Measurements from ENCODE around the gene CLCA2. TPM values are rescaled to one million over a fixed set of nuclear protein-coding genes. Genes with fewer than 3 reads are reported as not detected.

CLCA2 gene
- polyA plus RNA-seq, 1 donor (not counting 4 experiments of a cell fraction or from before 2014, with no cell fraction given), result 407 TPM

DNA sequence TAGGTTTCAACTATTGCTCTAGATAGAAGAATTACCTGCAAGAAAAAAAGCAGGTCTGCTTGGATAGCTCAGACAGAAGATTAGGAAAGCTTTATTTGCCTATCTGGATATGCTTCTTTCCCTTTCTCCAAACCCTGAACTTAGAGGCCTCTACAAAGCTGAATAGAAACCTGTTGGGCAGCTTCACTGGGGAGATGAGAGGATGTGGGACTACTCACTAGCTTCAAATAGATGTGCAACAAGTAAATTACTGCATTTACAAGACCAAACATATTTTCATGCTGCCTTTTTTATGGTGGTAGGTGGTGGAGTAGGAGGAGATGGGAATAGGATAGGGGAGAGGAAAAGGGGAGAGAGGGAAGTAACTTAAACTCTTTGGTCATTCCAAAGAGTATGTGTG, 6.4 kb downstream of the CLCA2 start:
- Histone ChIP-seq H3K9me3 (ENCODE audit: control insufficient read depth, low read depth, low read length) (no peaks in the 10 kb centered on the region), H3K9ac (ENCODE audit: control insufficient read depth, extremely low read depth, insufficient read depth, low read length) (peak overlapping the region; percentile 57), H2AFZ (ENCODE audit: control insufficient read depth, low read length) (peak overlapping the region; percentile 66), H3K27ac (ENCODE audit: control insufficient read depth, insufficient read depth, low read length) (peak overlapping the region; percentile 91), H3K4me3 (ENCODE audit: control insufficient read depth in 2 of 3, extremely low read depth in 1 of 3, insufficient read depth in 2 of 3, low read depth in 1 of 3, low read length in 3 of 3) (peak overlapping the region in 2 of 3 experiments; percentile 47 to 57), H3K9me1 (ENCODE audit: control insufficient read depth, extremely low read depth, insufficient read depth, low read length) (no peaks in the 10 kb centered on the region), H3K4me2 (ENCODE audit: control insufficient read depth, extremely low read depth, insufficient read depth, low read depth, low read length) (peak overlapping the region; percentile 88), H3K27me3 (ENCODE audit: control insufficient read depth, extremely low read depth, insufficient read depth, low read length) (no peaks in the 10 kb centered on the region), H4K20me1 (ENCODE audit: control insufficient read depth, extremely low read depth, insufficient read depth, low read length) (no peaks in the 10 kb centered on the region), H3K4me1 (ENCODE audit: control insufficient read depth, extremely low read depth, insufficient read depth, low read length) (peaks cover 48% of the 10 kb centered on the region), H3K36me3 (ENCODE audit: control insufficient read depth in 2 of 2, extremely low read depth in 1 of 2, insufficient read depth in 2 of 2, low read length in 2 of 2) (peaks cover 11 to 39% of the 10 kb centered on the region in 2 experiments), H3K79me2 (ENCODE audit: control insufficient read depth, insufficient read depth, low read length) (peaks cover 22% of the 10 kb centered on the region)
- FAIRE-seq (no peak), DNase-seq (ENCODE audit: low read depth, low spot score) (no peak)
- TF ChIP-seq EZH2 (IDR thresholded peaks at IDR 0.05; ENCODE audit: low read length), result no peak
- TF ChIP-seq, protein P1, sequence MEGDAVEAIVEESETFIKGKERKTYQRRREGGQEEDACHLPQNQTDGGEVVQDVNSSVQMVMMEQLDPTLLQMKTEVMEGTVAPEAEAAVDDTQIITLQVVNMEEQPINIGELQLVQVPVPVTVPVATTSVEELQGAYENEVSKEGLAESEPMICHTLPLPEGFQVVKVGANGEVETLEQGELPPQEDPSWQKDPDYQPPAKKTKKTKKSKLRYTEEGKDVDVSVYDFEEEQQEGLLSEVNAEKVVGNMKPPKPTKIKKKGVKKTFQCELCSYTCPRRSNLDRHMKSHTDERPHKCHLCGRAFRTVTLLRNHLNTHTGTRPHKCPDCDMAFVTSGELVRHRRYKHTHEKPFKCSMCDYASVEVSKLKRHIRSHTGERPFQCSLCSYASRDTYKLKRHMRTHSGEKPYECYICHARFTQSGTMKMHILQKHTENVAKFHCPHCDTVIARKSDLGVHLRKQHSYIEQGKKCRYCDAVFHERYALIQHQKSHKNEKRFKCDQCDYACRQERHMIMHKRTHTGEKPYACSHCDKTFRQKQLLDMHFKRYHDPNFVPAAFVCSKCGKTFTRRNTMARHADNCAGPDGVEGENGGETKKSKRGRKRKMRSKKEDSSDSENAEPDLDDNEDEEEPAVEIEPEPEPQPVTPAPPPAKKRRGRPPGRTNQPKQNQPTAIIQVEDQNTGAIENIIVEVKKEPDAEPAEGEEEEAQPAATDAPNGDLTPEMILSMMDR (optimal IDR thresholded peaks at IDR 0.05 in 1 of 3, IDR thresholded peaks at IDR 0.05 in 1 of 3, conservative IDR thresholded peaks at IDR 0.05 in 1 of 3; ENCODE audit: extremely low read depth in 1 of 3, insufficient read depth in 2 of 3, low read length in 3 of 3), result no peak
- dilution Hi-C loops (cut with MboI; ENCODE audit: extremely low pct_ligation_motif_present, low sequenced_read_pairs), result no loop called here

DNA sequence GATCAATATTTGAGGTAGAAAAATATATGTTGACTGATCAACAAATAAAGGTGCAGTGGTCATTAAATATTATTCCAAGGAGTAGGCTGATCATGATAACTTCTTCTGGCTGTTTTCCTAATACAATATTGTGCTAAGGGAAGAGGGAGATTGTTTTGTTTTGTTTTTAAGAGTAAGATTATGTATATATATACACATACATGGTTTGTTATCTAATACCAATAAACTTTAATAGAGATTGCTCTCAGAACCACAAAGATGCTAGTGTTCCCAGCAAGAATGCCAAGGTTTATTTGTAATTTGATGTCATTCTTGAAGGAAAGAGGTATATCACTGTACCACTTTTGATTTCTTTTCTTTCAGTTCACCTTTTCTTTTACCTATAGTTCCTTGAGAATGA, 10.1 kb downstream of the CLCA2 start:
- Histone ChIP-seq H3K9ac (ENCODE audit: control insufficient read depth, extremely low read depth, insufficient read depth, low read length) (no peak overlapping the region), H3K9me1 (ENCODE audit: control insufficient read depth, extremely low read depth, insufficient read depth, low read length) (no peaks in the 10 kb centered on the region), H4K20me1 (ENCODE audit: control insufficient read depth, extremely low read depth, insufficient read depth, low read length) (no peaks in the 10 kb centered on the region), H3K79me2 (ENCODE audit: control insufficient read depth, insufficient read depth, low read length) (peaks cover 5% of the 10 kb centered on the region), H2AFZ (ENCODE audit: control insufficient read depth, low read length) (no peak overlapping the region), H3K36me3 (ENCODE audit: control insufficient read depth in 2 of 2, extremely low read depth in 1 of 2, insufficient read depth in 2 of 2, low read length in 2 of 2) (peaks cover 22 to 24% of the 10 kb centered on the region in 2 experiments), H3K4me3 (ENCODE audit: control insufficient read depth in 2 of 3, extremely low read depth in 1 of 3, insufficient read depth in 2 of 3, low read depth in 1 of 3, low read length in 3 of 3) (no peak overlapping the region), H3K27me3 (ENCODE audit: control insufficient read depth, extremely low read depth, insufficient read depth, low read length) (no peaks in the 10 kb centered on the region), H3K27ac (ENCODE audit: control insufficient read depth, insufficient read depth, low read length) (no peak overlapping the region), H3K4me1 (ENCODE audit: control insufficient read depth, extremely low read depth, insufficient read depth, low read length) (peaks cover 23% of the 10 kb centered on the region), H3K4me2 (ENCODE audit: control insufficient read depth, extremely low read depth, insufficient read depth, low read depth, low read length) (no peak overlapping the region), H3K9me3 (ENCODE audit: control insufficient read depth, low read depth, low read length) (no peaks in the 10 kb centered on the region)
- dilution Hi-C loops (cut with MboI; ENCODE audit: extremely low pct_ligation_motif_present, low sequenced_read_pairs), result no loop called here
- DNase-seq (ENCODE audit: low read depth, low spot score) (no peak), FAIRE-seq (no peak)
- TF ChIP-seq, protein P1 (optimal IDR thresholded peaks at IDR 0.05 in 1 of 3, IDR thresholded peaks at IDR 0.05 in 1 of 3, conservative IDR thresholded peaks at IDR 0.05 in 1 of 3; ENCODE audit: extremely low read depth in 1 of 3, insufficient read depth in 2 of 3, low read length in 3 of 3), result no peak

Measured in keratinocyte (primary cell).